Iris pigment epithelial cell (primary cell): ENCODE data around the gene EPHA6.
A peak's percentile ranks its signal among the peaks of the same experiment; 100 is the strongest.

Experiments used
- DNase-seq: peaks from one replicate; pipeline ENCODE4 v3.0.0-alpha.2; 2011; ENCODE audit warnings: low read depth

The EPHA6 gene

DNA sequence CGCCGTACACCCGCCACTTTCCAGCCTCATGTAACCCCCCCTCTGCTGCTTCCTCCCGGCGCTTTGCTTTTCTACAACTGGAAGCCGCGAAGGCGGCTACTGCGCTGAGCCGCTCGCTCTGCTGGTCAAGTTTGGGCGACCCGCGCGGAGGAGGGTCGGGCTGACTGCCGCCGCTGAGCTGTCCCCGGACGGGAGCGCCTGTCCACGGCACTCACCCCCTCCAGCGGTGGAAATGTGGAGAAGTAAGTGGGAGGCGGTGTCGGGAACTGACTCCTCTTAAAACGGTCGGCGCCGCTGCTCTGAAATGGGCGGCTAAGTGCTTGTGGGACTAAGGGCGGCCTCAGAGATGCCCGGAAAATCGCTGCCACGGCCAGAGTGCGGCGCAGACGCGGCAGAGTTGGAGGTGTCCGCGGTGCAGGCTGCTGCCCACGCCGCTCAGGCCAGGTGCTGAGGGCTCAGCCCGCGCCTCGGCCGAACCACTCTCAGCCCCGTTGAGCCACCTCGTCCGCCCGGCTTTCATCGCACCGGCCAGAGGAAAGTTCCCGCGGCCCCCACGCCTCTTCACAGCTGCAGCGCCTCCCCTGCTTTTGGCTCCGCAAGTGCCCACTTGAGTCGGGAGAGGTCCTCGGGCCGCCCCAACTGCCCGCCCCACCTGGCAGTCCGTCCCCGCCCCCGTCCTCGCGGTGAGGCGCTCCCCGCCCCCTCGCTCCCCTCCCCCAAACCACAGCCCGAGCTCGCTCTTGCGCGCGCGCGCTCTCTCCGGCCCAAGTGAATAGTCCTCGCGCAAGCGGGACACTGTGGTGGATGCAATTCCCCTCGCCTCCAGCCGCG, at the start of gene EPHA6:
EPHA6 (plus strand) TSS at position 775 of the 831 bp plus-strand sequence.
- peak; percentile 49 for DNase-seq

GRCh38 chr3:96776818-96777217, 37.6 kb upstream of the EPHA6 start:
- DNase-seq = no peak

DNA sequence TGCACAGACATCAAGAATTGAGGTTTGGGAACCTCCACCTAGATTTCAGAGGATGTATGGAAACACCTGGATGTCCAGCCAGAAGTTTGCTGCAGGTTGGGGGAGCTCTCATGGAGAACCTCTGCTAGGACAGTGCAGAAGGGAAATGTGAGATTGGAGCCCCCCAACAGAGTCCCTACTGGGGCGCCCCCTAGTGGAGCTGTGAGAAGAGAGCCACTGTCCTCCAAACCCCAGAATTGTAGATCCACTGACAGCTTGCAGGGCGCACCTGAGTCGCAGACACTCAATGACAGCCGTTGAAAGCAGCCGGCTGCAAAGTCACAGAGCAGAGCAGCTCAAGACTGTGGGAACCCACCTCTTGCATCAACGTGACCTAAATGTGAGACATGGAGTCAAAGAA, 34.6 kb upstream of the EPHA6 start:
- DNase-seq = no peak

DNA sequence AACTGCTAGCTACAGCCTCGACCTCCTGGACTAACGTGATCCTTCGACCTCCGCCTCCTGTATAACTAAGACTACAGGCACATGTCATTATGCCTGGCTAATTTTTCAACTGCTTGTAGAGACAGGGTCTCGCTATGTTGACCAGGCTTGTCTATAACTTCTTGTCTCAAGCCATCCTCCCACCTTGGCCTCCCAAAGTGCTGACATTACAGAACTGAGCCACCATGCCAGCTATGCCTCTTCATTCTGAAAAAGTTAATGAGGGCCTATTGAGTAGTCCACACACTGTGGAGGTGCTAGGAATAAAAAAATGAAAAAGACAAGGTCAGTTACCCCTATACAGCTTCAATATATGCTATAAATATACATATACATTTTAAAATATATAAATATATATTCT, 18.3 kb upstream of the EPHA6 start:
- no peak for DNase-seq

- DNase-seq = no peak
These were observed 10.5 kb upstream of the EPHA6 start for GRCh38 chr3:96803870-96804269.

GRCh38 chr3:96806341-96806740, 8.1 kb upstream of the EPHA6 start:
- DNase-seq = no peak

GRCh38 chr3:96813134-96813819, 1.1 kb upstream of the EPHA6 start:
- DNase-seq = peak; percentile 62

DNA sequence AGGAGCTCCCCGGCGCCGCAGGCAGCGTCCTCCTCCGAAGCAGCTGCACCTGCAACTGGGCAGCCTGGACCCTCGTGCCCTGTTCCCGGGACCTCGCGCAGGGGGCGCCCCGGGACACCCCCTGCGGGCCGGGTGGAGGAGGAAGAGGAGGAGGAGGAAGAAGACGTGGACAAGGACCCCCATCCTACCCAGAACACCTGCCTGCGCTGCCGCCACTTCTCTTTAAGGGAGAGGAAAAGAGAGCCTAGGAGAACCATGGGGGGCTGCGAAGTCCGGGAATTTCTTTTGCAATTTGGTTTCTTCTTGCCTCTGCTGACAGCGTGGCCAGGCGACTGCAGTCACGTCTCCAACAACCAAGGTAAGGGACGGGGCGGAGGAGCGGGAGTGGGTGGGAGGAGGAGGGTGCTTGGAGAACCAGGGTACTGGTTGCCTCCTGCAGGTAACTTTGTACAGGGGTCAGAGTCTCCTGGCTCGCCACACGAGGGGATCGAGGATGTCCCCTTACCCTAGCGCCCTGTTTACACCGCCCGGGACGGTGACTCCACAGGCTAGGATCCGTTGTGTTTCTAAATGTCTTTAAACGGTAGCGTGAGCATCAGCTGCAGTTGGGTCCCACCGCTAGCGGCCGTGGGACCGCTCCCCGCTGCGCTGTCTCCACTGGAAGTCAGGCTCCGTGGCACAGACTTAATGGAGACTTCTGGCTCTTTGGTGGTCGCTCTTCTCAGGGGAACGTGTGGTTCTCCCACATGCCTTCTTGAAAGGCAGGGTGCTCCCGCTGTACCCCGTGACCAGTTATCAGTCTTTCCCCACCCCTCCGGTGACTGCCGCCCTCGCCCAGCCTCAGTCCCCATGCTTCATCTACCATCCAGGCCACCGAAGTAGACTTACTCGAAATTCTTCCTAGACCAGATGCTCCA, 515 bp downstream of the EPHA6 start:
- DNase-seq = no peak

GRCh38 chr3:96831175-96831574, 16.8 kb downstream of the EPHA6 start:
- DNase-seq = no peak

- DNase-seq = no peak
These were observed 18.9 kb downstream of the EPHA6 start for GRCh38 chr3:96833301-96833700.

DNA sequence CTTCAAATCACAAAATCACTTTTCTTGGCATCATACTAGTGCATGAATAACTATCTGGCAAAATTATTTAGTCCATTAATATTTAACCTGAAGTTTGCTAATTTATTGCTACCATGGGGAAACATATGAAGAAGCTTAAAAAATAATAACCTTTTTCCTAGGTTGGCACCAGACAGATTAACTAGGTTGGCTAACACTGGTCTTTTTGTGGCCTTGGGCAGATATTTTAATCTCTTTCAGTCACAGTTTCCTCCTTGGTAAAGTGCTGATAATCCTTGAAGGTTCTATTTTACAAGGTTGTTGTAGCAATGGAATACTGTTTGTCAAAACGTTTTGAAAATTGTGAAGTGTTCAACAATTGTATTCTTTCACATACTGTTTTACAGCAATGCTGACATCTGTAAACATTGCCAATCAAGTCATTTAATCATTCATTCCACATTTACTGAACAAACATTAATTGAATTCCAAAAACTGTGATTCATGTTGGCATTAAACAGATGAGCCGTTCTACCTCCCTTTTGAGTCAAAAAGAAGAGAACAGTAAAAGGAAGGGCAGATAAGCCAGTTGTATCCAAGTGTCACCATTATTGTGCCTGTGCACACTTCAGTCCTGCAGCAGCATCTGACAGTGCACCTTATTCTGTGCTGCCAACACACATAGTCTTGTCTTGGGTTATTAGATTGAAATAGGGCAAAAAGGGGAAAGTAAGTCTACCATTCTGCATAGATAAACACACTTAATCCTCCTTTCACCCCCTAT, 21.9 kb downstream of the EPHA6 start:
- DNase-seq = no peak

DNA sequence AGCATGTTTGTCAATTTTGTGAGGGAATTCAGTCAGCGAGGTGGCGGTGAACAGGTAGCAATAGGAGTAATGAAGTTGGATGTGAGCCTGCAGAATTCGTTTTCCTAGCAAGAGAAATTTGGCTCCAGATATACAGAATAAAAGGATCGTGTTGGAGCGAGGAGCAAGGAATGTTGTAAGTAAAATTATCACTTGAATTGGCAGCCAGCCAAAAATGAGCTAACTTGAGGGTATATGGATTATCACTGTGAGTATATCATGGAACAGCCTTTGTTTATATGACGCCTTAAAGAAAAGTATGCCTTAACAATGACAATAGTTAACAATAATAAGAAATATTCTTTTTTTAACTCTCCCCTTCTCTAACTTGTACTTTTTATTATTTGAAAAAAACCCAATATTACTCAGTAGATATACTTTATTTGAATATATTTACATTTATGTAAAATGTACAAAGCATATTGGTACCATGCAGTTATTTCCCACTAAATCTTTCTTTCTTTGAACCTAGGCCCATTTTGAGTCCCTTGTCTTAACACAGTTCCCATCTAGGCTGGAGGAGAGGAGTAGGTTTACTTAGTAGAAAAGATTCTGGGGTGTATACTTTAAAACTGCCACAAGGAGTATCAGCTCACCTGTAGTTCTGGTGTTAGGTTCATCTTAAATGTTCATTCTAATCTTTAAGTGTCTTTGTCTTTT, 29.3 kb downstream of the EPHA6 start:
- DNase-seq = no peak

GRCh38 chr3:96844204-96844514, 29.8 kb downstream of the EPHA6 start:
- no peak for DNase-seq

- DNase-seq = no peak
These were observed 38.5 kb downstream of the EPHA6 start for GRCh38 chr3:96852849-96853248.

GRCh38 chr3:96860882-96861281, 46.5 kb downstream of the EPHA6 start:
- DNase-seq = no peak

DNA sequence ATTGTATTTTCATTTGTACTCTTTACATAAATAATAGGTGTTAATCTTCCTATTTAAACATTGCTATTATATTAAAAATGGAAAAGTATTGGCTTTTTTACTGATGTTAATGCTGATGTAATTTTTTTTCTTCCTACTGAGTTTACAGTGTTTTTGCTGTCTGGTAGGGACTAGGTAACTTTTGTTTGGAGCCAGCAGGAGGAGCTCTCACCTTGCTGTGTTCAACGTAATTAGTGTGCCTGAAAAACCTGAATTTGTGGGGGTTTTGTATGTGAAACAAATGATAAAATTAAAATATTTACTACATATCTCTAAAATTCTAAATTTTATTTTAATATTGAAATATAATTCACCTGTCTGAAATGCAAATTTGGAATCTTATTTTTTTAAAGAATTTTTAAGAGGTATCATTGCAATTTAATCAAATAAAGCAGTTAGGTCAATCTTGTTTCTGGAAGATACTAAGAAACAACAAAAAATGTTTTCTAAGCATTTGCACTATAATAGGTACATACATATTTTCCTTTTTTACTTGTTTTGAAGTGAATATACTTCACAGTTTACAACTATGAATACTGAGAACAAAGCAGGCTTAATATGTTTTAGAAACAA, 48.8 kb downstream of the EPHA6 start:
- DNase-seq = peak; percentile 39

GRCh38 chr3:96865605-96866004, 51.2 kb downstream of the EPHA6 start:
- no peak for DNase-seq

GRCh38 chr3:96869316-96869715, 54.9 kb downstream of the EPHA6 start:
- DNase-seq = no peak

DNA sequence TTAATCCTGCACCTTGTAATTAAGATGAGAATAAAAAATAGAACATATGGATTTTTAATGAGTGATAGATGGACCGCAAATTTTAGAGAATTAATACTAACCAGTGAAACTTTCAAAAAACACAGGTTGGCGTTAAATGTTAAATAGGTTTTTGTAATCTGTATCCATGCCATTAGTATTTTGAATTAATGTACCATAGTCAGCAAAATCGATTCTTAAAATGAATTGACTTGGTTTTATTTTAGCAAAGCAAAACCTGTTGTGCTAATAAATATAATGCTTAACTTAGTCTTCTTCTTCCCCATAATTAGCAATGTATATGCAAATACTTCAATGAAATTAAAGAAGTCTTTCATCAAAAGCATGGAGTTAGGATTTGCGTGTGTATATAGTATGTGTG, 63.1 kb downstream of the EPHA6 start:
- no peak for DNase-seq

DNA sequence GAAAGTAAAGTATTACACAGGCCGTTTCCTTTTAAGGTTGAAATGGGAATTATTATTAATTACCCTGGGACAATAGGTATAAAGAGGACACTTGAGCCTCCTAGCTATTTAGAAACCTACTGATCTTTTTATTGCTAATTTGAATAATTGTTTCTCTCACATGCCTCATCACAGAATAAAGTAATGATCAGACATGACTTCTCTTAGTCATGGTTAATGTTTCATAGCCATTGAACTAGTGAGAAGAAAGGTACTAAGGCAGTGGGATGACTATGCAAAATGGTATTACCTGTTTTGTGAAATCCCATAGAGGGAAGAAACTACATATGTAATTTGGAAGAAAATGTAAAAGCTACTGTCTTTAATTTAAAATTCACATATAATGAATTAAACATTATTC, 85.6 kb downstream of the EPHA6 start:
- no peak for DNase-seq

DNA sequence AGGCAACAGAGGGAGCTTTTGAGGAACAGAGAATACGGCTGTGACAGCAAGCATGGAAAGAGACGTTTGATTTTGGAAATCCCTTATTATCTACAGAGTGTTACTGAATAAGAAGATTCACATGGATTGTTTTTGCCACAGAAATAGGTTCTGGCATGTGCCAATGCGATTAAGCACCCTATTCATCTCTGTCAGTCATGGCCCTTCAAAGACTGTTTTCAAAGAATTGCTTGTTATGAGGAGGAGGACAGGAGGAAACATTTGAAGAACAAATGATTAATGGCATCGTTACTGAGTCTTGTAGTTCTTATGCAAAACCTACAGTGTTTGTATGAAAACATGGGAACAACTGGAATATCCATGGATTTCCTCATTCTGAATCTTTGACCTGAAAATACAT, 86.2 kb downstream of the EPHA6 start:
- DNase-seq = no peak
